Neuronal stem cell (in vitro differentiated cells): Measurements from ENCODE around the gene COL11A1.

Source experiments
- DNase-seq: peaks from one replicate; pipeline ENCODE4 v3.0.0-alpha.2; 2013; ENCODE audit warnings: low spot score
- H2AFZ ChIP-seq: one replicate; pipeline ENCODE4 v1.6.1; 2013; ENCODE audit warnings: mild to moderate bottlenecking, low read length, inconsistent platforms
- H2AK5ac ChIP-seq: 2 replicates; pipeline ENCODE4 v1.6.1; 2013; ENCODE audit warnings: low read depth, mild to moderate bottlenecking, inconsistent platforms, low read length, moderate library complexity, mixed read lengths
- H2BK120ac ChIP-seq: 2 replicates; pipeline ENCODE4 v1.6.1; 2013; ENCODE audit warnings: low read depth, mild to moderate bottlenecking, inconsistent platforms, low read length, moderate library complexity, mixed read lengths
- H2BK12ac ChIP-seq: one replicate; pipeline ENCODE4 v1.6.1; 2013; ENCODE audit warnings: low read length, inconsistent platforms
- H2BK15ac ChIP-seq: 2 replicates; pipeline ENCODE4 v1.6.1; 2013; ENCODE audit warnings: mild to moderate bottlenecking, low read length, inconsistent platforms, mixed read lengths
- H2BK5ac ChIP-seq: one replicate; pipeline ENCODE4 v1.6.1; 2013; ENCODE audit warnings: inconsistent platforms, mild to moderate bottlenecking, low read length, moderate library complexity
- H3K14ac ChIP-seq: one replicate; pipeline ENCODE4 v1.6.1; 2013; ENCODE audit warnings: low read length, inconsistent platforms
- H3K18ac ChIP-seq: 2 replicates; pipeline ENCODE4 v1.6.1; 2013; ENCODE audit warnings: low read length, inconsistent platforms
- H3K23ac ChIP-seq: 2 replicates; pipeline ENCODE4 v1.6.1; 2013; ENCODE audit warnings: low read depth, mild to moderate bottlenecking, mixed read lengths, low read length, inconsistent platforms; ENCODE audit not compliant: poor library complexity
- H3K27ac ChIP-seq: replicated peaks from 3 replicates; pipeline ENCODE4 v1.5.1; 2013; ENCODE audit warnings: low read length, inconsistent platforms
- H3K27me3 ChIP-seq, 3 experiments: 2 replicates each; pipeline ENCODE4 v1.6.1; 2013; ENCODE audit warnings: low read length in 3 of 3, mild to moderate bottlenecking in 2 of 3, inconsistent platforms in 1 of 3, low read depth in 1 of 3, mixed read lengths in 1 of 3, moderate library complexity in 1 of 3; ENCODE audit not compliant: control insufficient read depth in 3 of 3, insufficient read depth in 3 of 3
- H3K36me3 ChIP-seq, 2 donors: replicated peaks in 1 of 2; 2 replicates each; pipeline ENCODE4 v1.6.1; 2013; ENCODE audit warnings: low read length in 2 of 2; ENCODE audit not compliant: control insufficient read depth in 2 of 2, insufficient read depth in 2 of 2
- H3K4ac ChIP-seq: 2 replicates; pipeline ENCODE4 v1.6.1; 2013; ENCODE audit warnings: inconsistent platforms, mild to moderate bottlenecking, low read length, moderate library complexity
- H3K4me1 ChIP-seq, 2 donors: 1 replicate in 1 of 2; 2 replicates in 1 of 2; pipeline ENCODE4 v1.6.1; 2013; ENCODE audit warnings: low read length in 2 of 2, low read depth in 1 of 2; ENCODE audit not compliant: control insufficient read depth in 2 of 2, insufficient read depth in 1 of 2
- H3K4me2 ChIP-seq: one replicate; pipeline ENCODE4 v1.6.1; 2013; ENCODE audit warnings: mild to moderate bottlenecking, low read length, inconsistent platforms; ENCODE audit not compliant: insufficient read depth, poor library complexity, severe bottlenecking
- H3K4me3 ChIP-seq, 2 donors: 2 replicates each; pipeline ENCODE4 v1.5.1; 2013; ENCODE audit warnings: low read length in 2 of 2, mild to moderate bottlenecking in 2 of 2, inconsistent platforms in 1 of 2, moderate library complexity in 1 of 2
- H3K79me1 ChIP-seq: one replicate; pipeline ENCODE4 v1.6.1; 2013; ENCODE audit warnings: low read depth, mild to moderate bottlenecking, inconsistent platforms, low read length, moderate library complexity
- H3K9ac ChIP-seq: one replicate; pipeline ENCODE4 v1.6.1; 2013; ENCODE audit warnings: mild to moderate bottlenecking, low read depth, low read length, inconsistent platforms; ENCODE audit not compliant: poor library complexity
- H3K9me3 ChIP-seq, 2 donors: replicated peaks in 1 of 2; 2 replicates each; pipeline versions ENCODE3 to v1.6.1; 2013; ENCODE audit warnings: low read length in 2 of 2, mild to moderate bottlenecking in 2 of 2, inconsistent platforms in 1 of 2, low read depth in 1 of 2, mixed read lengths in 1 of 2, moderate library complexity in 1 of 2; ENCODE audit not compliant: control insufficient read depth in 2 of 2, insufficient read depth in 1 of 2
- H4K8ac ChIP-seq: one replicate; pipeline ENCODE4 v1.6.1; 2013; ENCODE audit warnings: low read depth, mild to moderate bottlenecking, inconsistent platforms, low read length, moderate library complexity
- H4K91ac ChIP-seq: one replicate; pipeline ENCODE4 v1.6.1; 2013; ENCODE audit warnings: low read length, low read depth, mild to moderate bottlenecking, inconsistent platforms; ENCODE audit not compliant: poor library complexity
- WGBS, 2 donors: extraction: QIAGEN DNeasy Blood & Tissue Kit; methylation state at CpG; one replicate each; pipeline ENCODE4 v1.1.7; 2013; ENCODE audit warnings: missing lambda C conversion rate in 2 of 2, mixed read lengths in 1 of 2; ENCODE audit not compliant: insufficient read length in 2 of 2, insufficient replicate concordance in 1 of 2; ENCODE audit errors: extremely low coverage in 2 of 2; 5-methylcytosine and 5-hydroxymethylcytosine counted together

The COL11A1 gene

DNA sequence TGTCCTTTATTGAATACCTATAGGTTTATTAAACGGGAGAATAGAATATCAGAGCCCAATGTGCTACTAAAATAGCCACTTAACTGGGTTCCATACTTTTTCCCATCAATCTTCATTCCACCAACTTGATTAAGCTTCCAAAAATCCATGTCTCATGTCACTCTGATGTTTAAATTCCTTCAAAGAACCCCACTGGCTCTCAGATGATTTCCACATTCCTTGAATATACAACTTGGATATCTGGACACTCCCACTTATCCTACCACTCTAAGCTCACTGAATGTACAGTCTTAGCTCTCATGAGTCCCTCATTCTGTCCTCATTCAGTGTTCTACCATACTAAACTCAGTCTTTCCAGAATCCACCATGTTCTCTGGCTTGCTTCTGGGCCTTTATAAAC, 21.1 kb downstream of the COL11A1 start:
- Histone ChIP-seq H3K9ac (no peak overlapping the region), H3K23ac (no peak overlapping the region), H2BK12ac (no peak overlapping the region), H4K8ac (no peak overlapping the region), H2AK5ac (no peak overlapping the region), H3K18ac (no peak overlapping the region), H3K79me1 (no peaks in the 10 kb centered on the region), H2AFZ (no peak overlapping the region), H2BK120ac (no peak overlapping the region), H3K4me3 (no peak overlapping the region), H3K4me2 (no peak overlapping the region), H3K4me1 (no peaks in the 10 kb centered on the region), H4K91ac (no peak overlapping the region), H2BK15ac (no peak overlapping the region), H3K27ac (no peak overlapping the region), H3K14ac (no peak overlapping the region), H3K9me3 (no peaks in the 10 kb centered on the region), H3K36me3 (no peaks in the 10 kb centered on the region), H3K4ac (no peak overlapping the region), H3K27me3 (no peaks in the 10 kb centered on the region), H2BK5ac (no peak overlapping the region)
- DNase-seq, result no peak
- no CpG with 5 or more reads among the region's 1 CpG for WGBS, 2 donors

DNA sequence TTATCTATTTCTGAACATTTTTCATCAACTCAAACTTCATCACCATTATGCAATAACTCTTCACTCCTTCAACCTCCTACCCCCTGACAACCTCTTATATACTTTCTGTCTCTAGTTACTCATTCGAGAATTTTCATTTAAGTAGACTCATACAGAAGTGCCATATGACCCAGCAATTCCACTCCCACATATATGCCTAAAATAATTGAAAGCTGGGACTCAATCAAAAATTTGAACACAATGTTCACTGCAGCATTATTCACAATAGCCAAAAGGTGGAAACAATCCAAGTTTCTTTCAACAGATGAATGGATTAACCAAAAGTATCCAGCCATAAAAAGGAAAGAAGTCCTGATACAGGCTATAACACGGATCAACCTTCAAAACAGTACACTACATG, 24.1 kb downstream of the COL11A1 start:
- H3K36me3 ChIP-seq, result no peaks in the 10 kb centered on the region
- H3K4me2 ChIP-seq, result no peak overlapping the region
- H3K23ac ChIP-seq, result no peak overlapping the region
- no peak overlapping the region for H2BK12ac ChIP-seq
- no peaks in the 10 kb centered on the region for H3K4me1 ChIP-seq
- no peak overlapping the region for H2AK5ac ChIP-seq
- no CpG with 5 or more reads among the region's 2 CpGs for WGBS, 2 donors
- no peak overlapping the region for H3K18ac ChIP-seq
- H3K79me1 ChIP-seq, result no peaks in the 10 kb centered on the region
- H3K27ac ChIP-seq, result no peak overlapping the region
- H2BK15ac ChIP-seq, result no peak overlapping the region
- no peak for DNase-seq
- no peak overlapping the region for H2BK5ac ChIP-seq
- H3K4ac ChIP-seq, result no peak overlapping the region
- no peak overlapping the region for H2BK120ac ChIP-seq
- no peak overlapping the region for H4K91ac ChIP-seq
- no peak overlapping the region for H4K8ac ChIP-seq
- no peak overlapping the region for H3K9ac ChIP-seq
- no peak overlapping the region for H2AFZ ChIP-seq
- H3K14ac ChIP-seq, result no peak overlapping the region
- no peaks in the 10 kb centered on the region for H3K9me3 ChIP-seq
- no peaks in the 10 kb centered on the region for H3K27me3 ChIP-seq
- H3K4me3 ChIP-seq, result no peak overlapping the region

DNA sequence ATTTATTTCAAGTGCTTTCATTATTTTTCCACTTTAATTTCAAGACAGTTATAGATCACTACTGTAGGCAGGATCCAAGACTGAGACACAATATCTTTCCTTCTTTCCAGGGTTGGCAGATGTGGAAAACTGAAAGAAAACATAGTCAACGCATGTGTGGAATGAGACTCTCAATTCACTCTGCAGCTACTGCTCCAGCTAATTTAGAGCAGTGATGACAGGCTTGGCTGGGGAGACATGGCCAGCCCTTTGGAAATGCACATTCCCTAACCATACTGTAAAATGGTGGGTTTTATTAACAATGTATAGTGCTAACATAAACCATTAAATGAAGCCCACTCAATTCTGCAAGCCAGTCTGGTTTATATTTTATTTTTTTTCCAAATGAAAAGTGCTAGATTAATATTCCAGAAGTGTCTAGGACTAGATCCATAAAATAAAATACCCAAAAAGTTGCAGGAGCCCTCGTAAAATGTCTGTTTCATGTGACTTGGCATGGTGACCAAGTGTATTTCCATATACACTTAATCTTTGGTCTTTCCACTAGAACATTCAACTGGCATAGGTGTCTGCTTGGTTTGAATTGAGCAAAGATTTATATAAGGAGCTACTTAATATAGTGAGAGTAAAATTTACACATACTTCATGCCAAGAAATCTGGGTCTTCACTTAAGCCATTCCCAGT, 32.9 kb downstream of the COL11A1 start:
- H3K27ac ChIP-seq, result no peak overlapping the region
- H3K79me1 ChIP-seq, result peaks cover 2% of the 10 kb centered on the region
- no peak overlapping the region for H2BK120ac ChIP-seq
- WGBS, 2 donors, result no CpG with 5 or more reads among the region's 2 CpGs
- no peak overlapping the region for H3K23ac ChIP-seq
- H4K91ac ChIP-seq, result no peak overlapping the region
- no peak overlapping the region for H3K4me3 ChIP-seq
- H2BK5ac ChIP-seq, result no peak overlapping the region
- H3K9me3 ChIP-seq, result peaks cover 2 to 3% of the 10 kb centered on the region in 2 donors
- H3K14ac ChIP-seq, result no peak overlapping the region
- no peak overlapping the region for H4K8ac ChIP-seq
- no peak overlapping the region for H2BK15ac ChIP-seq
- H3K18ac ChIP-seq, result no peak overlapping the region
- H3K36me3 ChIP-seq, result peaks cover 8 to 18% of the 10 kb centered on the region in 2 donors
- DNase-seq, result no peak
- peaks cover 2 to 6% of the 10 kb centered on the region in 2 donors for H3K4me1 ChIP-seq
- no peak overlapping the region for H2AK5ac ChIP-seq
- peaks cover 0 to 2% (median 0%) of the 10 kb centered on the region in 3 experiments for H3K27me3 ChIP-seq
- H2BK12ac ChIP-seq, result no peak overlapping the region
- no peak overlapping the region for H3K9ac ChIP-seq
- no peak overlapping the region for H3K4ac ChIP-seq
- no peak overlapping the region for H2AFZ ChIP-seq
- no peak overlapping the region for H3K4me2 ChIP-seq

- H3K27ac ChIP-seq, result no peak overlapping the region
- WGBS, 2 donors, result no CpG with 5 or more reads among the region's 6 CpGs
These were observed 34.1 kb downstream of the COL11A1 start for GRCh38 chr1:103074224-103074623.

More at GRCh38 chr1:103074224-103074623, 34.1 kb downstream of the COL11A1 start:
- Histone ChIP-seq H3K4me2 (no peak overlapping the region), H3K4me3 (no peak overlapping the region), H2BK12ac (no peak overlapping the region), H4K8ac (no peak overlapping the region), H2AFZ (no peak overlapping the region), H2BK5ac (no peak overlapping the region), H3K4me1 (peaks cover 2 to 6% of the 10 kb centered on the region in 2 donors), H4K91ac (no peak overlapping the region), H3K79me1 (peaks cover 2% of the 10 kb centered on the region), H3K14ac (no peak overlapping the region), H3K9ac (no peak overlapping the region), H2BK15ac (no peak overlapping the region), H2AK5ac (no peak overlapping the region), H3K18ac (no peak overlapping the region), H3K4ac (no peak overlapping the region), H3K27me3 (peaks cover 0 to 2% (median 0%) of the 10 kb centered on the region in 3 experiments), H3K36me3 (peaks cover 8 to 18% of the 10 kb centered on the region in 2 donors), H3K9me3 (peaks cover 2 to 3% of the 10 kb centered on the region in 2 donors), H2BK120ac (no peak overlapping the region), H3K23ac (no peak overlapping the region)
- DNase-seq, result no peak
